CD4-positive, alpha-beta T cell treated with Interleukin-15 for 1 hour (primary cell): Measurements from ENCODE around the gene IL1RL2.

Experiments used
- DNase-seq: peaks from one replicate; pipeline ENCODE4 v3.0.0-alpha.2; 2020

Gene IL1RL2

GRCh38 chr2:102240640-102241370 is 54.0 kb downstream of the IL1RL2 start:
- DNase-seq = peak; percentile 87

DNA sequence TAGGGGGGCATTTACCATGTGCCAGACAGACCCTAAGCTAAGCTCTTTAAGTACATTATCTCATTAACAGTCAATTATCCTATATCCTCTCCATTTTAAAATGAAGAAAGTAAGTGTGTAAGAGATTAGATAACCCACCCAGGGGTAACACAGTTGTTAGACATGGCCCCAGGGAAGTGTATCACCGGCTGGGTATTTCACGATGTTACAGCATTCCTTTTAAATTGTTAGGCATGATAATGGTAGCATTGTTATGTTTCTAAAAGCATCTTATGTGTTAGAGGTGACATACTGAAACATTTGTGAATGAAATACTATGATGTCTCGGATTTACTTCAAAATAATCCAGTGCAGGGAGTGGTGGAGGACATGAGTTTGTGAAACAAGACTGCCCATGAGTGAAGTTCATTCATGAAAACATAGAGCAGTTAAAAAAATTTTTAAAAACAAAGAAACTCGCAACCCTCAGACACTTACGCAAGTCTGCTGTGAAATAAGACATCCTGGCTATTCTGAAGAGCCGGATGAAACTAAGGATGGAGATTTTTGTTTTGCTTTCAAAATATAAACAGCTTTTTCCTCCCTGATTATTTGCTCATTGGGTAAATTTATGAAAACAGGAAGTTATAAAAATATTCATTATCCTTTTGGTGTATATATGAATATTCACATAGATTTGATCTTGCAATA is 54.9 kb downstream of the IL1RL2 start:
- no peak for DNase-seq

DNA sequence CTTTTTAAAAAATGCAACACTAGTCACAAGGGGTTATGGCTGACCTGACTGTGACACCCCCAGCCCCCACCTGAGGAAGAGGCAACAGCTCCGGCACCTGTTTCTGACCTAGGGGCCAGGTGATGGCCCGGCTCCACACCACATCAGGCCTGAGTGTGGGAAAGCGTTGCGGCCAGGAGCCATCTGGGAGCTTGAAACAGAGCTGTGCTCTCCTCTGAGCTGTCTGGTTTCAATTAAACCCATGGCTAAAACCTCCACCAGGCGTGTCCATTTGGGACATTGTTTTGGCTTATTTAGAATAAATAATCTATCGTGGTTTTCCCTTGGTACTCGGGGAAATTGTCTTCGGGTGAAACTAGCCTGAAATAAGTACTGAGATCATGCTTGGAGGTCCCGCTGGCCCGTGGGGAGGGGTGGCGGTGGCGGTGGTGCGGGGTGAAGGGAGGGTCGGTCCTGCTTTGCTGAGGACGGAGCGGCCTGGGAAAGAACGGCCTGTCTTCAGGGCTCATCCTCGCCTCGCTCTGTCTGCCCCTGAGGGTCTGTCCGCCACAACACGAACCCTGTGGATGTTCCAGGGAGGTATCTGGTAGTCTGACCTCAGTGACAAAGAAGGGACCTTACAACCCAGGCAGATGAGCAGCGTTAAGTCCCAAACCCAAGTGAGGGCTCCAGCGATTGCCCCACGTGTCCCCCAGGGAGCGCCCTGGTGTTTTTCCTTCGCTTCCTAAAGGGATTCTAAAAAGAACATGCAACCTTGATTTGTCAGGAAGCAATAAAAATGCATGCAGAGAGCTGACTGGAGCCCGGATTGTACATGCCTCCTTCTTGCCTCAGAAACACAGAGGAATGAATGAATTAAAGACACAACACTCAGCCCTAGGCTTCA is 58.7 kb downstream of the IL1RL2 start:
- no peak for DNase-seq

DNA sequence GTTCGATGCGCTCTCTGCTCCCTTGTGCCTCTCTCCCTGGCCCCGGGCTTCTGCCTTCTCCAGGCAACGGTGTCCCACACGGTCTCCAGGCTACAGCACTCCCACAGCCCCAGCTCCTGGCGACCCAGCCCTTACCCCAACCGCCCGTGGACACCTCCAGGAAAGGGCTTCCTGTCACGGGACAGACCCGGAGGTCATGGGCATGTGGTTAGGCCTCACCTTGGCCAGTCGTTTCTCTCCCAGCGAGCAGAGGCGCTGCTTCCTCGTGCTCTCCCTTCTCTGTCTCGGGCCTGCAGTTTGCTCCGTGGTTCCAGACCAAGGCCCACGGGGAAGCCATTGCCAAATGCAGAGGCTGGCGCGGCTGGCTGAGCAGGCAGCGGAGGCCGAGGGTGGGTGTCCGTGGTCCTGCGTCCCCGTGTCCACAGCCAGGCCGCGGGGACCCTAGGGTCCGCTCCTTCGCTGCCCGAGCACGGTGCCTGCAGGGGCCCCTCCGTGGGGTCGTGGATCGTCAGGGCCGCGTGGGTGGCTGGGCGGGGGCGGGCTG is 63.5 kb downstream of the IL1RL2 start:
- DNase-seq = no peak

GRCh38 chr2:102251042-102251848 is 64.4 kb downstream of the IL1RL2 start:
- DNase-seq = peak; percentile 60

- no peak for DNase-seq
Measured at GRCh38 chr2:102251849-102252203, 65.0 kb downstream of the IL1RL2 start.

- DNase-seq = no peak
Measured at GRCh38 chr2:102252236-102252635, 65.4 kb downstream of the IL1RL2 start.

- DNase-seq = no peak
Measured at GRCh38 chr2:102253140-102253752, 66.4 kb downstream of the IL1RL2 start.

DNA sequence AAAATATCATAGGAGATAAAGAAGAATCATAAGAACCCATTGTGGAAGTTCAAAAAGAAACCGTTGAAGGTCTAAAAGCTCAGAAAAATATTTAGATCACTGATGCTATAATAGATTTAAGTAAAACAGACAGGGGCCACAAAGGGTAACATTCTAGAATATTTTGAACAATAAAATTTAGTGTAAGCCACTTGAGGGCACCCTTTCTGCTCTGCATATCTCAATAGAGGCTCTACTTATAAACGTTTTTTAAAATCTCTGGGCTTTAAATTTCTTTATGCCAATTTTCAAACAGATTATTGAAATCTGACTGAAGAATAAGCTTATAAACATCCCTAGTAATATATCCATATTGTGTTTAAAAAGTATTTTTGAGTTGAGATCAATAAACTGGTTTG is 66.9 kb downstream of the IL1RL2 start:
- DNase-seq = no peak

DNA sequence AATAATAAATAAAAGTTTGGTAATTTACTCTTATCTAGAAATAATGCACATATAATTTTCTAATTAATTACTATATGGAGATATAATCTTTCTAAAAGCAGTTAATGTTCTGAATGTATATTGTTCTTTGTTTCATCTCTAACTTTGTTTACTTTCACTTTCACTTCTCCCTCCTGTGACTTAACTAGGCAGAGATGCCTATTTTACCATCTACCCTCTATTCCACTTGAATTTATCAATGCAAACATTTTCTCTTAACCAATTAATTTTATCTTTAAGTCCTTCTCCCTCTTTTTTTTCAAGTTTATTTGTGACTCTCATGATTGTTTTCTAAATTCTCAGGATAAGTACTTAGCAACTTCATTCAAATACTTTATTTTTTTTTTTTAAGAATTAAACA is 69.5 kb downstream of the IL1RL2 start:
- no peak for DNase-seq

- DNase-seq = no peak
Measured at GRCh38 chr2:102256874-102257462, 70.1 kb downstream of the IL1RL2 start.

- no peak for DNase-seq
Measured at GRCh38 chr2:102258025-102258385, 71.2 kb downstream of the IL1RL2 start.

DNA sequence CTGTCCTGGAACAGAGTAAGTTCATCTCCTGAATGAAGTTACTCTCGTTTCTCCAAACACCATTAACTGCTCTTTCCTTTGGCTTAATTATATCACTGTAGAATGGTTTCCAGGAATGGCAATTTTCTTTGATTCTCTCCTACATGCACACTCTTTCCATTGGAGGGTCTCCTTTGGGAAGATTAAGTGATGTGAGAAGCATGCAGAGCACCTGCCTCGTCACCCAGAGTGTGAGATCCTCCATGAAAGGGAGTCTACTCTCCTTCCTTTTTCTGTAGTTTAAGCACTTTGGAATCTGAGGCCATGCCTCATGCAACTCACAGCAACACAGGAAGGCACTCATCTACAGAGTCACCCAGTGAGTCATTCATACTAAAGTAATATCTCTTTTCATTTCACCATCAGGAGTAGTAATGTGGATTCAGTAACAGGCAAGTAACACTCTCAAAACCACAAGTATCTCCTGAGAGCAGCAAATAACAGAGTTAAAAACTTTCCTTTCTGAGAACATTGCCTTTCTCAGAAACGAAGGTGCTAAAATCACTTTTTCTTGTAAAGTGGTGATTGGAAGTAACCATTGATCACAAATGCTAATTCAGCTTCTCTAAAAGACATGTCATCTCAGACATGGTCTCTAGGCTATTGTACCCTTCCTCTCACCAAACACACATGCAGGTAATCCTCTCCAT is 71.7 kb downstream of the IL1RL2 start:
- no peak for DNase-seq

DNA sequence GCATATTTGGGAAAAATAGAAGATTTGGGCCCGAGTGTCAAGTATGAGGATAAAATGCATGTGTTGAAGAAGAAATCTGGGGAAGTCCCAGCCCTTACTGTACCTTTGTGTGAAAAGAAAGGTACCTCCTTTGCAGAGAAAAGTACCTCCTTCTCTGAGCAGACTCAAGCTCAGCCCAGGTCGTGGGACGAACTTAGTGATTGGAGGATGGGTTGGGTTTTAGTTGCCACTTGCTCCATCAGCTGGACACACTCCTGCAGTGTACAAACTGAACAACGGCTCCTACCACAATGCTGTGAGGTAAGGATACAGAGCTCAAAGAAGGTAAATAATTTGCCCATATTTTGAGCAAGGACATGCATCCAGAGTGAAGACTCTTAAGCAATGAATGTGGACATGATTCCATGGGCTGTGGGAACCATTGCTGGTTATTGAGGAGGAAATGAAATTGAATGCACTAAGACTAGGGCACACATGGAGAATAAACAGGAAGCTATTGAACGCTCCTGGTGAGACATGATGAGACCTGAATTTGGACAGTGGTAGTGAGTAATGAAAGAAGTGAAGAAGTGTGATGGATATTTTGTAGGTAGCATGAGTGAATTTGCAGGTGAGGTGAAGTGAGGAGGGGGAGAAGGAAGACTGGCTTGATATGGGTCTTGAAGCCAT is 74.8 kb downstream of the IL1RL2 start:
- no peak for DNase-seq

DNA sequence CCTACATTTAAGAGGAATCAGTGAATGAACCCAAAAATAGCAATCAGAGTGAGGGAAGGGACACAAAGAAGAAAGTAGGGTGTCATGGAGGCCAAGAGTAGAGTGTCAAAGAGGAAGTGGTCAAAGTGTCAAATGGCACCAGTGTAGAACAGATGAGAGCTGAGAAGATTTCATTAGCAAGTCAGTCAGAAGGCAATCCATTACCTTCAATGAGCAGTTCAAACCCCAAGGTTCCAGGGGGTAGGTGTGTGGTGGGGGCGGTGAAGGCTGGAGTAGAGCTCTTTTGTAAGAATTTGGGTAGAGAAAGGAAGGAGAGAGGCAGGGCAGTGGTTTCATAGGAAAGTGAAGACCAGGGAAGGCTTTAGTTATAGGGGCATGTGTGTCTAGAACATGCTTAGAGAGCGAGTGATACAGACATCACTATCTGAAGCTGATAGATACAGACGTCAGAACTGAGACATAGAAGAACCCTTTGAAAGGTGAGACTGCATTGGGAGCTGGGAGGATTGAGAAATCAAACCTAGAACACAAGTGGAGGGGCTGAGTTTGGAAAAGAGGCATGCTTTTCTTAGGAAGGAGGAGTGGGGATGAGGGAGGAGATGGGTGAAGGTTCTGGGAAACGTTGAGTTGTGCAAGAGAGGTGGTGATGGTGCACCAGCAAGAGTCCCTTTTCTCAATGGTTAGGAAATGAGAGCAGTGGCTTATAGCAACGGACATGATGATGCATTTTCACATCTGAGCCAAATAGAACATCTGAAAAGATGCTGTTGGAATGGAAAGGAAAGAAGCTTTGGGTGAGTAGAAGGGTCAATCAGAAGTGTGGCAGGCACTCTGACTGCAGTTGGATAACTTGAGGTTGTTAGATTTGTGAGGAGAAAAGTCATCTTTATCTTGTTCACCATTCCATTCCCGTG is 75.7 kb downstream of the IL1RL2 start:
- no peak for DNase-seq

GRCh38 chr2:102264952-102265351 is 78.1 kb downstream of the IL1RL2 start:
- no peak for DNase-seq

- no peak for DNase-seq
Measured at GRCh38 chr2:102266204-102266603, 79.4 kb downstream of the IL1RL2 start.

GRCh38 chr2:102267774-102268173 is 81.0 kb downstream of the IL1RL2 start:
- DNase-seq = no peak

GRCh38 chr2:102268510-102269199 is 81.8 kb downstream of the IL1RL2 start:
- DNase-seq = no peak
